HG02623 (cell line): ENCODE data around the gene NGRN.

Experiments used
- ATAC-seq: cut with Tn5 transposase; IDR thresholded peaks from one replicate; pipeline ENCODE4 v1.9.1; 2021; ENCODE audit warnings: moderate library complexity; ENCODE audit not compliant: unreplicated experiment

The NGRN gene

DNA sequence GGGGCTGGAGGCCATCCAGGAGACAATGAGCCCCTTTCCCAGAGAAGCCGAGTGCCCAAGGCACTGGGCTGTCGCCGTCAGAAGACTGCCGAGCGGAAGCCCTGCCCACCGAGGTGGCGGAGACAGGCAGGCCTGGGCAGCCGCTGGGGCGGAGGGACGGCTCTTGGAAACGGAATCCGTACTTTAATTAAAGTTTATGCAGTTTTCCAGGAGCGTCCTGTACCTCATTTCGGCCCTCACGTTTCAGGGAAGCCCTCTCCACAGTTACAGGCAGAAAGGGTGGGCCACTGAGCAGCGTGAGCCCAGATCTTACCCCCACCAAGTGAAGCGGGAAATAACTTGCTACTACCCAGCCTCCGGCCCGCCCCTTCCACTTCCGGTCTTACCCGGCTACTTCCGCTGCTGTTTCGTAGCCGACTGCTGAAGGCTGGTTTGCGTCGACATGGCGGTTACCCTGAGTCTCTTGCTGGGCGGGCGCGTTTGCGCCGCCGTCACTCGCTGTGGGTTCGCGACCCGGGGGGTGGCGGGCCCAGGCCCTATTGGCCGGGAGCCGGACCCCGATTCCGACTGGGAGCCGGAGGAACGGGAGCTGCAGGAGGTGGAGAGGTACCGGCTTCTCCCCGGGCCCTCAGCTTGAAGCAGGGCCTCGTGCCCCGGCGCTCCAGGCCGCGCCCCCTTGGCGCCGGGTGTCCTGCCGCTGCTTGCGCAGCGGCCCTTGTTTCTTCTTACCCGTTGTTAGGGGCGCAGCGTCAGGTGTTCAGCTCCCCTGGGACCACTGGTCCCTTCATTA, at the start of gene NGRN:
TSS of gene NGRN (plus strand) at position 402 of the 790 bp plus-strand sequence. CDS start at position 443, 41 bp downstream.
- ATAC-seq: peak; percentile 87

DNA sequence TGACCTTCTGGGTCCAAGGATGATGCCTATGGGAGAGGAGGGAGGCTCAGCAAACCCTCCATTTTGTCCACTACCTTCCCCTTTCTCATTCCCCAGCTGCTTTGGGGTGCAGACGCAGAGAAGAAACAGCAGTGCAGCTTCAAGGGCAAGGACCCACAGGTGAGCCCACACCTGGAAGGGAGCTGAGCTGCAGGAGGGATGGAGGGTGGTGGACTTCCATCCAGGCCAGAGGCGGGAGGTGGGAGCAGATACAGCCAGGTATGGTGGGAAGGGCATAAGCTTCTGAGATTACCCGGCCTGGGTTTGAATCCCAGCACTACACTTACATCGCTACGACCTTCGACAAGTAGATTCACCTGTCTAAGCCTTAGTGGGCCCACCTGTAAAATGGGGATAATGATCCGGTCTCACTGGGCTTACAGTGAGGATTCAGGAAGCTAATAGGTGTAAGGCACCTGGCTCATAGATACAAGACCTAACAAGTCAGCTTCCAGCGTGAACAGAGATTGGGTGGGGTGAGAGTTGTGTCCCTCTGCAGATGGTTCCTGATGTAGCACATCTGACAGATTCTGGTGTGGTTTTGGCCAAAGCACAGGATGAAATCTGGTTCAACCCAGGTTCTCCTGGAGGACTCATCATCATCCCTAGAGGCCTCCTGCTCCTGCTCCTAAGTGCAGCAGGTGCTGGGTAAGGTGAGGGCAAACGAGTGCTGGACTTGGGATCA, 47.6 kb upstream of the NGRN start:
- no peak for ATAC-seq

GRCh38 chr15:90219421-90220141, 45.9 kb upstream of the NGRN start:
- ATAC-seq: no peak

DNA sequence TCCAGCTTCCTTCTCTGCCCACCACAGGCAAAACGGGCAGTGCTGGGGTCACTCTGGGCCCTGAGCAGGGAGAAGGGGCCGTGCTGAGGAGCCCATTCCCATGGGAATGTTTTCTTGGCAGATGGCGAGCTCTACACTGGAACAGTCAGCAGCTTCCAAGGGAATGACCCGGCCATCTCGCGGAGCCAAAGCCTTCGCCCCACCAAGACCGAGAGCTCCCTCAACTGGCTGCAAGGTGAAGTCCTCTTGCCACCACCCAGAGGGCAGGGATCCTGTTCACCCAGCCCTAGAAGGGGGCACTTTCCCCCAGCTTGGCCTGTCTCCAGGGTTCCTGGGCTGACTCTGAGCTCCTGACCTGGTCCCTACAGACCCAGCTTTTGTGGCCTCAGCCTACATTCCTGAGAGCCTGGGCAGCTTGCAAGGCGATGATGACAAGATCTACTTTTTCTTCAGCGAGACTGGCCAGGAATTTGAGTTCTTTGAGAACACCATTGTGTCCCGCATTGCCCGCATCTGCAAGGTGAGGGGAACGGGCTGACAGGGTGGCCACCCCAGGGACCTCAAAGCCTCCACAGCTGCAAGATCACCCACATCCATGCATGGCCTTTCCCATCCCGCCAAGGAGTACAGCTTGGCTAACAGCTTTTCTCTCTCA, 44.1 kb upstream of the NGRN start:
- no peak for ATAC-seq

DNA sequence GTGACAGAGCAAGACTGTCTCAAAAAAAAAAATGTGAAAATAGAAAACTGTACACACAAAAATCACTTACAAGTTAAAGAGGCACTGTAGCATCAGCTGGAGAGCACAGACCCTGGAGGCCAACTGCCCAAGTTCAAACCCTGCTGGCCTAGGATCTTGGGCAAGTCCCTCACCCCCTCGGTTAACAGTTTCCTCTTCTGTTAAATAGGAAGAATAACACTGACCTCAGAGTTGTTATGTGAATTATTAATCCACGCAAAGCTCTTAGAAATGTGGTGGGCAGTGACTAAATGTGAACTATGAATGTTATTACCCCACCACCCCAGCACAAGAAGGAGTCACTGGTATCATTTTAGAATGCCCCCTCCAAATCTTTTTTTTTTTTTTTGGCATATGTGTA, 42.9 kb upstream of the NGRN start:
- ATAC-seq: no peak

GRCh38 chr15:90223441-90224165, 41.9 kb upstream of the NGRN start:
- ATAC-seq: no peak

DNA sequence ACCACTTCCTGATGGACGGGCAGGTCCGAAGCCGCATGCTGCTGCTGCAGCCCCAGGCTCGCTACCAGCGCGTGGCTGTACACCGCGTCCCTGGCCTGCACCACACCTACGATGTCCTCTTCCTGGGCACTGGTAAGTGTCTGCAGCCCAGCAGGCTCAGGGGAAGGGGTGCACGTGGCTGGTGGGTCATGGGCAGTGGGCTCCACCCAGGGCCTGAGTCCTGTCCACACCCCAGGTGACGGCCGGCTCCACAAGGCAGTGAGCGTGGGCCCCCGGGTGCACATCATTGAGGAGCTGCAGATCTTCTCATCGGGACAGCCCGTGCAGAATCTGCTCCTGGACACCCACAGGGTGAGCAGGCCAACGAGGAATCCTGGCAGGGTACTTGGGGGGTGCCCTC, 40.4 kb upstream of the NGRN start:
- ATAC-seq: no peak

DNA sequence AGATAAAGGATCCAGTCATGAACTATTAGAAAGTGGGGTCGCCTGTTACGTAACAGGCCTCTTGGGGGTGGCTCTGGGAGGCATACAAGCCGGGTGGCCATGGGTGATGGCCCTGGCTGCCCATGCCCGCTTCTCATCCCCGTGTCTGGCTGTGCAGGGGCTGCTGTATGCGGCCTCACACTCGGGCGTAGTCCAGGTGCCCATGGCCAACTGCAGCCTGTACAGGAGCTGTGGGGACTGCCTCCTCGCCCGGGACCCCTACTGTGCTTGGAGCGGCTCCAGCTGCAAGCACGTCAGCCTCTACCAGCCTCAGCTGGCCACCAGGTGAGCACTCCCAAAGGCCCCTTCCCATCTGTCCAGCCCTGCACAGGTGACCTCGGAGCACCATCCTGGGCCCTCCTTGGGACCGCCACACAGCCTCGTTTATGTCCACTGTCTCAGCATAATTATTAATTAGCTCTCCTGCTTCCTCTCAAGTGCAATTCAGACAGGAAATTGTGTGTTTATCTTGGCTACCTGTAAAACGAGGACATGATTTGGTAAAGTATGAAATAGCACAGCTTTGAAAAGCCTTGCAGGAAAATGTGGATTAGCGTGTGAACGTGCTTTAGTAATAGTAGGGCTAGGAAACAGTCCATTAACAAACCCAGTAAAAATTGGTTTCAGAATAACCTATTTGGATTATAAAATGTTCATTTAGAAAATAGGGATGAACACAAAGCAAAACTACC, 39.8 kb upstream of the NGRN start:
- ATAC-seq: no peak

DNA sequence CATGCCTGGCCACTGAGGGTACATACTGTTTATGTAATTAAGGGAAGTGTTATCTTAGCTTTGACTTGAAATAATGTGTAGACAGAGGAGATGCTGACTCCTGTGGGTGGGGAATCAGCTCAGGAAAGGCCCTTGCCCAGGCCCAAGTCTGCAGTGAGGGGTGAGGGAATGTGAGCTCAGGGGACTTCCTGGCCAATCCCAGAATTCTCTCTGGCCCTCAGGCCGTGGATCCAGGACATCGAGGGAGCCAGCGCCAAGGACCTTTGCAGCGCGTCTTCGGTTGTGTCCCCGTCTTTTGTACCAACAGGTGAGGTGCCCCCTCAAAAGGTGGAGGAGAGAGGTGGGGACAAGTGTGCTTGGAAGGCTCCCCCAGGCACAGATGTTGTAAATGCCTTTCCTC, 38.1 kb upstream of the NGRN start:
- ATAC-seq: no peak

DNA sequence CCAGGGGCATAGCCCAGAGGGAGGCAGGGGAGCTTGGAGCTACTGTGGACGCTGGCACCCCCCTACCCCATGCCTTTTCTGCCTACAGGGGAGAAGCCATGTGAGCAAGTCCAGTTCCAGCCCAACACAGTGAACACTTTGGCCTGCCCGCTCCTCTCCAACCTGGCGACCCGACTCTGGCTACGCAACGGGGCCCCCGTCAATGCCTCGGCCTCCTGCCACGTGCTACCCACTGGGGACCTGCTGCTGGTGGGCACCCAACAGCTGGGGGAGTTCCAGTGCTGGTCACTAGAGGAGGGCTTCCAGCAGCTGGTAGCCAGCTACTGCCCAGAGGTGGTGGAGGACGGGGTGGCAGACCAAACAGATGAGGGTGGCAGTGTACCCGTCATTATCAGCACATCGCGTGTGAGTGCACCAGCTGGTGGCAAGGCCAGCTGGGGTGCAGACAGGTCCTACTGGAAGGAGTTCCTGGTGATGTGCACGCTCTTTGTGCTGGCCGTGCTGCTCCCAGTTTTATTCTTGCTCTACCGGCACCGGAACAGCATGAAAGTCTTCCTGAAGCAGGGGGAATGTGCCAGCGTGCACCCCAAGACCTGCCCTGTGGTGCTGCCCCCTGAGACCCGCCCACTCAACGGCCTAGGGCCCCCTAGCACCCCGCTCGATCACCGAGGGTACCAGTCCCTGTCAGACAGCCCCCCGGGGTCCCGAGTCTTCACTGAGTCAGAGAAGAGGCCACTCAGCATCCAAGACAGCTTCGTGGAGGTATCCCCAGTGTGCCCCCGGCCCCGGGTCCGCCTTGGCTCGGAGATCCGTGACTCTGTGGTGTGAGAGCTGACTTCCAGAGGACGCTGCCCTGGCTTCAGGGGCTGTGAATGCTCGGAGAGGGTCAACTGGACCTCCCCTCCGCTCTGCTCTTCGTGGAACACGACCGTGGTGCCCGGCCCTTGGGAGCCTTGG, 37.4 kb upstream of the NGRN start:
- no peak for ATAC-seq

GRCh38 chr15:90228960-90229359, 36.5 kb upstream of the NGRN start:
- ATAC-seq: no peak

DNA sequence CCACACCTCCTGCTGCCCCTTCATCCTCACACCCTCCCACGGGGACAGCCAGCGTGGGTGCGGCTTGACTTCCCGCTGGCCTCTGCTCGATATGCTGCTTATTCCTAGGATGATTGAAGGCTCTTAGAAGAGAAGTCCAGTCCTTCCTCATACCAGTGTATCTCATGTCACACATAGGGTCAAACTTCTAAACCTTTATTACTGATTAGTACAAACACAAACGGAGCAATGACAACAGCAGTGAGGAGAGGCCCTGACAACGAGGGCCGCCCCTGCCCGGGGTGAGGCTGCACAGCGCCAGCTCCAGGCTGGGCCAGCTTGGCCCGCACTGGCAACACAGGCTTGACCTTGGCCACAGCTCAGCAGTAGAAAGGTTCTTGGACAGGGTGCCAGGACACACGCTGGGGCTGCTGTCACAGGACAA, 35.4 kb upstream of the NGRN start:
- ATAC-seq: no peak

DNA sequence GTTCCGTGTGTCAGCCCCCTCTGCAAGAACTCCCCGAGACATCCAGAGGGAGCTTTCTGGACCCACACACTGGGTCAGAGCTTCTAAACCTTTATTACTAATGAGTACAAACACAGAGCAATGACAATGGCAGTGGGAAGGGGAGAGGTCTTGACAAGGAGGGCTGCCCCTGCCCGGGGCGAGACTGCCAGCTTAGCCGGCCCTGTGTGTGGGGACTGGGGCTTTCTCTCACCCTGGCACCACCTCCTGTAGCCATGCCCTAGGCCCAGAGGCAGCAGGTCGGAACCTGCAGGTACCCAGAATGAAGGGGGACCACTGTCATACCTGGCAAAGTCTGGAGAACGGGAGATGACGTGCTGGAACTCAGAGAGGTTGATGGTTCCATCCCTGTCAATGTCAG, 34.9 kb upstream of the NGRN start:
- ATAC-seq: no peak

DNA sequence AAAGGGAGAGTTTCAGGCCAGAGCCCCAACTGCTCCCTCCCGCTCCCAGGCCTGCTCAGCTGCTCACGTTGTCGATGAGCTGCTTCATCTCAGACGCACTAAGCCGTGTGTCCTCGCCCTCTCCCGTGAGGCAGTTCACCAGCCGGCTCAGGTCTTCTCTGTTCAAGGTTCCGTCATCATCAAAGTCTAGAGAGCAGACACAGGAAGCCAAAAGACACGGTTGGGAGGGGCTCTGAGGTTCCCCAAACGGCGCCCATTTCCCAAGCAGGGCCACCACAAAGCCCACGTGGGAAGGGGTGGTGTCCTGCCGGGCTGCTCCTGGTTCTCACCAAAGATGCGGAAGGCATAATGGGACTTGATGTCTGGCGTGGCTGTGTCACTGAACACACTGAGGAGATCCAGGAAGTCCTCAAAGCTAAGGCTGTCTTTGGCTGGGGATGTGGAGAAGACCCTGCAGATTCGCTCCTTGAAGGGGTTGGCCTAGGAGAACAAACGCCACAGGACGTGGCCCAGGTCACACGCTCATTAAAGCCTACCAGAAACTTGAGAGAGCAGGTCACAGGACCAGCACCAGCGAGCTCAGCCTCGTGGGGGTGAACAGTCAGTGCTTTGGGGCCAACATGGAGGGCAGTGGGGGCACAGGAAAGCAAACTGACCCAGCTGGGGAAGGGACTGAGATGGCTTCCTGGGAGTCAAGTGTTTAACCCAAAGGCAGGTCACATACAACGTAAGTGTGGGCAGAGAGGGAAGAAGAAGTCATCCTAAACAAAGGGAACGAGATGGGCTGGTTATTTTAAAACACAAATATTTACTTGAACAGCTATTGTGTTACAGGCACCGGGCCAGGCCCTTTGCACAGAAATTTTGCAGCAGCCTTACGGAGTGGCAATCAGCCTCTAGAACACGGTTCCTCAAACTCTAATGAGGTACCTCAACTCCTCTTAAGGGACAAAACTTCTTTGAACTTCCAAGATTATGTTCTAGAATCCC, 34.1 kb upstream of the NGRN start:
- ATAC-seq: no peak

GRCh38 chr15:90232196-90232595, 33.3 kb upstream of the NGRN start:
- ATAC-seq: no peak

DNA sequence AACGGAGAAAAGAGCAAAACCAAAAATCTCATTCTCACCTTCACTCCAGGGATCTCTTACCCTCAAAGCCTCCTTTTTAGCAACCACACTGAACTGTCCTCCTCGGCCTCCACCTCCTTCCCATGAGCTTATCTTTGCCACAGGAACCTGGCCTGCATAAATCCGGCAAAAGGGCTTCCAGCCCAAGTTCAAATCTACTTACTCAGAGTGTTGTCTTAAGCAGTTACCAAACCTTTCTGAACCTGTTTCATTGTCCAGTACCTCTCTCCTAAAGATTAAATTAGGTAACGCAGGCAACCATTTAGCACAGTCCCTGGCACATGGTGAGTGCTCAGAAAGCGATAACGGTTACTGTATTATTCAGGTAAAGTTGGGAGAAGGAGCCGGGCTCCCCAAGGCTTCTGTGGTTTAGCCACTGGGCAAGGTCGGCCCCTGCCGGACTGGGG, 32.5 kb upstream of the NGRN start:
- ATAC-seq: no peak

DNA sequence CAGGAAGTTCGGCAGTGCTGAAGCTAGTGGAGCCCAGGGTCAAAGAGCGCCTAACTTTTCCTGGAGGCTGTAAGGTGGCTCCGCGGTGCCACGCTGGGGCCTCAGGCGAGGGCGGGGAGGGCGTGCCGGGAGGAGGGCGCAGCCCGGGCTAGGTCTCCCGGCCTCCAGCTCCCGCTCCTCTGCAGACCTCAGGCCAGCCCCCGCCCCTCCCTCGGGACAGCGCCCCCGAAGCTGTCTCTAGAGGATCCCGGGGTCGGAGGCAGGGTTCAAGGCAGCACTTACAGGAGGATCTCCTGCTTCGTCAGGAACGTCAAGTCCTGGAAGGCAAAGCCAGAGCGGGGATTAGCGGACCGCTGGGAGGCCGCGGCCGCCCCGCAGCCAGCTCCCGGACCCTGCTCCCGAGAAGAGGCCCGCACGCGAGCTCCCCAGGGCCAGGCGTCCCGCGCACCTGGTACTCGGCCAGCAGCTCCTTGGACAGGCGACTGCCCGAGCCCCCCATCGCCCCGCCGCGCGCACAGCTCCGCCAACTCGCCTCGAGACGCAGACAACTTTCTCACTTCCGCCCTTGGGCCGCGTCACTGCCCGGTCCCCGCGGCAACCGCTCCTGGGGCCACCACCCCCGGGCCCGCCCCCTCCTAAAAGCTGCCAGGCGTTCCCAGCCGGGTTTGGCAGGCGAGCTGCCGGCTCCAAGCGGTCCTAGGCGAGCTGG, 31.9 kb upstream of the NGRN start, which contains the start of gene CIB1:
TSS of gene CIB1 (minus strand) at position 555 of the 709 bp plus-strand sequence. CDS start at position 499, 56 bp downstream.
- peak; percentile 80 for ATAC-seq
